Measurements from ENCODE around the gene SERPINI1. TPM values are rescaled to one million over a fixed set of nuclear protein-coding genes. Genes with fewer than 3 reads are reported as not detected.

Gene SERPINI1
- total and polyA plus RNA-seq, 2 of the 8 experiments (the other 6 are each of a cell fraction or from before 2014, with no cell fraction given) = 5.3 to 9.9 TPM

- Histone ChIP-seq H3K4me1 (replicated peaks in 1 of 4; ENCODE audit: control insufficient read depth in 3 of 4, insufficient read depth in 4 of 4, low read length in 3 of 4) (peaks cover 0 to 10% (median 6%) of the 10 kb centered on the region in 4 experiments; a peak in 4 of 7 replicates), H2AK5ac (ENCODE audit: low read depth, low read length) (no peak overlapping the region; the same call in 1 of the 2 replicates), H3K14ac (ENCODE audit: insufficient read length) (no peak overlapping the region), H3K4me3 (ENCODE audit: extremely low read depth in 1 of 4, insufficient read depth in 2 of 4, low read depth in 3 of 4, low read length in 4 of 4) (no peak overlapping the region), H3K4me2 (ENCODE audit: insufficient read depth in 1 of 2, low read depth in 2 of 2, low read length in 2 of 2) (peak overlapping the region in 1 of 2 experiments; percentile 20; a peak in 1 of 4 replicates), H3K18ac (ENCODE audit: extremely low read depth, low read length) (no peak overlapping the region), H4K5ac (ENCODE audit: insufficient read length, low read depth, low read length) (no peak overlapping the region), H3K23ac (ENCODE audit: insufficient read length) (no peak overlapping the region), H2BK5ac (ENCODE audit: low read depth, low read length) (no peak overlapping the region), H3K23me2 (ENCODE audit: low read depth, low read length) (peaks cover 2% of the 10 kb centered on the region; the same call in 1 of the 2 replicates), H3K79me1 (ENCODE audit: low read depth, low read length) (no peaks in the 10 kb centered on the region), H2BK20ac (ENCODE audit: low read length) (no peak overlapping the region), H3K27ac (ENCODE audit: low read depth, low read length) (no peak overlapping the region), H3K27me3 (replicated peaks in 1 of 4; ENCODE audit: control insufficient read depth in 3 of 4, extremely low read depth in 1 of 4, insufficient read depth in 3 of 4, low read length in 3 of 4) (no peaks in the 10 kb centered on the region), H3K9me3 (ENCODE audit: insufficient read depth in 2 of 2, low read depth in 1 of 2, low read length in 1 of 2) (no peaks in the 10 kb centered on the region), H2BK120ac (replicated peaks; ENCODE audit: low read depth, low read length) (no peak overlapping the region), H3K9ac (replicated peaks in 1 of 4; ENCODE audit: extremely low read depth in 1 of 4, low read depth in 3 of 4, low read length in 3 of 4) (no peak overlapping the region), H3K36me3 (ENCODE audit: control insufficient read depth in 2 of 4, insufficient read depth in 4 of 4, low read length in 3 of 4) (no peaks in the 10 kb centered on the region; a peak in 1 of 8 replicates), H3K56ac (replicated peaks; ENCODE audit: insufficient read length, low read depth, low read length) (no peak overlapping the region), H3K79me2 (ENCODE audit: control insufficient read depth in 1 of 2, insufficient read depth in 2 of 2, low read length in 2 of 2) (peaks cover 20 to 82% of the 10 kb centered on the region in 2 experiments), H4K8ac (ENCODE audit: extremely low read depth, insufficient read depth, low read length) (no peak overlapping the region), H4K91ac (replicated peaks; ENCODE audit: insufficient read length, low read length) (no peak overlapping the region), H4K20me1 (replicated peaks in 1 of 2; ENCODE audit: control insufficient read depth in 1 of 2, insufficient read depth in 2 of 2, low read length in 2 of 2) (peaks cover 13 to 14% of the 10 kb centered on the region in 2 experiments), H3K4ac (replicated peaks; ENCODE audit: insufficient read length, low read depth, low read length) (no peak overlapping the region), H2BK12ac (ENCODE audit: low read depth, low read length) (no peak overlapping the region), H2BK15ac (ENCODE audit: low read length) (no peak overlapping the region), H2AFZ (ENCODE audit: low read length) (no peak overlapping the region)
- WGBS, 2 experiments (ENCODE audit: extremely low coverage in 1 of 2, insufficient coverage in 1 of 2, insufficient read length in 1 of 2, insufficient replicate concordance in 2 of 2, low coverage in 1 of 2, low lambda C conversion rate in 2 of 2, missing lambda C conversion rate in 1 of 2) = 93% methylated on average over 2 of the region's 2 CpGs; no CpG with 5 or more reads in 1 of the 2 experiments
- POLR2A ChIA-PET (ENCODE audit: partially characterized antibody) = no interaction called here
- no peak for FAIRE-seq
- CTCF ChIA-PET (ENCODE audit: partially characterized antibody) = interaction anchor here (0.9 to 1.9 kb wide), 2 partner anchors 10 to 351 kb away, joined by 3 to 5 read pairs; partner anchors contain the start of gene ZBBX
- DNase-seq (ENCODE audit: low read depth in 1 of 2, low spot score in 2 of 2) = no peak
- no peak for TF ChIP-seq TBP (IDR thresholded peaks at IDR 0.05; ENCODE audit: low read depth, low read length)
- TF ChIP-seq SP2 (IDR thresholded peaks at IDR 0.05; ENCODE audit: low read length) = no peak
- no peak for TF ChIP-seq PHF8 (conservative IDR thresholded peaks at IDR 0.05; ENCODE audit: low read depth, low read length)
- TF ChIP-seq JUND (IDR thresholded peaks at IDR 0.05; ENCODE audit: low read length) = no peak
- TF ChIP-seq MAFK (IDR thresholded peaks at IDR 0.05; ENCODE audit: low read depth, low read length) = no peak
- TF ChIP-seq GTF2F1 (IDR thresholded peaks at IDR 0.05; ENCODE audit: borderline replicate concordance, low read depth, low read length) = no peak
- TF ChIP-seq NANOG (IDR thresholded peaks at IDR 0.05; ENCODE audit: insufficient read depth, low read depth, low read length, poor library complexity, severe bottlenecking) = no peak
- no peak for TF ChIP-seq RFX5 (IDR thresholded peaks at IDR 0.05; ENCODE audit: borderline replicate concordance, low read depth, low read length)
- TF ChIP-seq USF2 (IDR thresholded peaks at IDR 0.05; ENCODE audit: low read length) = no peak
- no peak for TF ChIP-seq ATF2 (IDR thresholded peaks at IDR 0.05; ENCODE audit: low read length)
- no peak for TF ChIP-seq JUN (IDR thresholded peaks at IDR 0.05; ENCODE audit: low read depth, low read length)
Measured at GRCh38 chr3:167731393-167731792, 4.1 kb upstream of the SERPINI1 start.

Data from H1 (cell line).